Esophagus muscularis mucosa (tissue), 4 donors: ENCODE data around the gene NOL6. TPM values are rescaled to one million over a fixed set of nuclear protein-coding genes. Genes with fewer than 3 reads are reported as not detected.

Experiments
- DNase-seq: peaks from one replicate; pipeline ENCODE4 v3.0.0-alpha.2; 2017; ENCODE audit errors: extremely low spot score
- H3K27ac ChIP-seq, 4 donors: fragments of 200-600 bp; sonication (generic); replicated peaks in 1 of 4; 1 replicate in 3 of 4; 2 replicates in 1 of 4; pipeline ENCODE4 v1.5.1; 2016 to 2019; ENCODE audit warnings: mild to moderate bottlenecking in 1 of 4
- H3K27me3 ChIP-seq, 4 donors: fragments of 200-600 bp; sonication (generic); one replicate each; pipeline versions ENCODE4 v1.5.1 to v1.6.0; 2016 to 2019
- H3K36me3 ChIP-seq, 4 donors: fragments of 200-600 bp; sonication (generic); one replicate each; pipeline ENCODE4 v1.5.1; 2016 to 2019
- H3K4me1 ChIP-seq, 4 donors: fragments of 200-600 bp; sonication (generic); one replicate each; pipeline ENCODE4 v1.5.1; 2016 to 2019
- H3K4me3 ChIP-seq, 4 donors: fragments of 200-600 bp; sonication (generic); 1 replicate in 2 of 4; 2 replicates in 2 of 4; pipeline ENCODE4 v1.5.1; 2016 to 2019; ENCODE audit warnings: mild to moderate bottlenecking in 4 of 4, moderate library complexity in 1 of 4
- H3K9me3 ChIP-seq, 4 donors: fragments of 200-600 bp; sonication (generic); 1 replicate in 3 of 4; 2 replicates in 1 of 4; pipeline ENCODE4 v1.5.1; 2016 to 2019
- CTCF ChIP-seq, 3 experiments: fragments of 200-600 bp in 2 of 3; fragments of 450-650 bp in 1 of 3; sonication (generic) in 2 of 3; IDR thresholded peaks; one replicate each; pipeline ENCODE4 v1.5.1; 2017 to 2019; ENCODE audit warnings: antibody characterized with exemption in 3 of 3, mild to moderate bottlenecking in 2 of 3, moderate library complexity in 1 of 3
- EP300 ChIP-seq: sonication (generic); formaldehyde crosslinking; IDR thresholded peaks from one replicate; pipeline ENCODE4 v1.6.1; 2017; ENCODE audit warnings: antibody characterized with exemption
- POLR2A ChIP-seq: fragments of 450-650 bp; IDR thresholded peaks from one replicate; pipeline ENCODE4 v1.6.1; 2017; ENCODE audit warnings: antibody characterized with exemption, moderate library complexity, mild to moderate bottlenecking, low read depth
- POLR2AphosphoS5 ChIP-seq, 2 donors: sonication (generic); formaldehyde crosslinking; IDR thresholded peaks; one replicate each; pipeline ENCODE4 v1.6.1; 2017; ENCODE audit warnings: antibody characterized with exemption in 2 of 2
- WGBS: methylation state at CpG from one replicate; pipeline ENCODE4 v1.1.5; 2018; 5-methylcytosine and 5-hydroxymethylcytosine counted together
- intact Hi-C: fragments of 100-400 bp; cut with DNase I; formaldehyde crosslinking; loops from one replicate; pipeline ENCODE4 v1.15.1; 2023
- total RNA-seq, 4 donors: library from RNA; depleted of rRNA; stranded (reverse); fragments of >200 nt; gene quantifications; one replicate each; pipeline versions ENCODE4 v1.1.0 to v1.2.1, GENCODE V29; 2016

NOL6 gene
- total RNA-seq, 4 donors from 2014 or later, result 12.7 to 21.0 (median 16.5) TPM

- peak; percentile 87 for DNase-seq
- no peaks in the 10 kb centered on the region for H3K4me1 ChIP-seq
- H3K36me3 ChIP-seq, result peaks cover 0 to 3% (median 0%) of the 10 kb centered on the region in 4 donors
- no peak overlapping the region for H3K4me3 ChIP-seq
- H3K27ac ChIP-seq, result no peak overlapping the region
- TF ChIP-seq POLR2A (no peak), CTCF (IDR thresholded peaks at IDR 0.05) (no peak), POLR2AphosphoS5 (IDR thresholded peaks at IDR 0.05) (no peak), EP300 (no peak)
- no peaks in the 10 kb centered on the region for H3K9me3 ChIP-seq
- no peaks in the 10 kb centered on the region for H3K27me3 ChIP-seq
- intact Hi-C loops, result no loop called here
- WGBS, result 96% methylated on average over 6 of the region's 6 CpGs
These were observed 7.3 kb upstream of the NOL6 start for GRCh38 chr9:33480976-33481375.

- 83% methylated on average over 2 of the region's 2 CpGs for WGBS
These were observed 6.4 kb upstream of the NOL6 start for GRCh38 chr9:33480106-33480505.

GRCh38 chr9:33476503-33476902 lies 2.8 kb upstream of the NOL6 start:
- intact Hi-C loops, result loop anchor here (10.0 kb wide), 1 partner anchor 192 kb away; no protein-coding TSS in a partner anchor
- no peak for TF ChIP-seq EP300
- no peak for TF ChIP-seq CTCF (IDR thresholded peaks at IDR 0.05)
- TF ChIP-seq POLR2AphosphoS5 (IDR thresholded peaks at IDR 0.05), result no peak
- TF ChIP-seq POLR2A, result no peak

More at GRCh38 chr9:33480106-33480505, 6.4 kb upstream of the NOL6 start:
- Histone ChIP-seq H3K27me3 (no peaks in the 10 kb centered on the region), H3K27ac (no peak overlapping the region), H3K36me3 (peaks cover 0 to 3% (median 0%) of the 10 kb centered on the region in 4 donors), H3K4me3 (no peak overlapping the region), H3K9me3 (no peaks in the 10 kb centered on the region), H3K4me1 (no peaks in the 10 kb centered on the region)
- DNase-seq, result peak; percentile 53
- intact Hi-C loops, result no loop called here
- TF ChIP-seq CTCF (IDR thresholded peaks at IDR 0.05), result no peak
- TF ChIP-seq EP300, result no peak

GRCh38 chr9:33475357-33475756 lies 1.6 kb upstream of the NOL6 start:
- TF ChIP-seq POLR2A (no peak), CTCF (IDR thresholded peaks at IDR 0.05) (no peak), POLR2AphosphoS5 (IDR thresholded peaks at IDR 0.05) (no peak), EP300 (no peak)
- no peak overlapping the region for H3K4me3 ChIP-seq
- no peak overlapping the region for H3K27ac ChIP-seq
- intact Hi-C loops, result loop anchor here (10.0 kb wide), 1 partner anchor 191 kb away; no protein-coding TSS in a partner anchor
- WGBS, result 91% methylated on average over 1 of the region's 1 CpG
- no peaks in the 10 kb centered on the region for H3K9me3 ChIP-seq
- H3K36me3 ChIP-seq, result peaks cover 14 to 22% (median 17%) of the 10 kb centered on the region in 4 donors
- peak; percentile 8 for DNase-seq
- H3K27me3 ChIP-seq, result no peaks in the 10 kb centered on the region
- H3K4me1 ChIP-seq, result peaks cover 16 to 29% (median 20%) of the 10 kb centered on the region in 4 donors

More at GRCh38 chr9:33476503-33476902, 2.8 kb upstream of the NOL6 start:
- no peak overlapping the region for H3K27ac ChIP-seq
- 95% methylated on average over 10 of the region's 10 CpGs for WGBS
- DNase-seq, result no peak
- H3K9me3 ChIP-seq, result no peaks in the 10 kb centered on the region
- peaks cover 16 to 25% (median 20%) of the 10 kb centered on the region in 4 donors for H3K4me1 ChIP-seq
- H3K27me3 ChIP-seq, result no peaks in the 10 kb centered on the region
- H3K36me3 ChIP-seq, result peaks cover 4 to 10% (median 8%) of the 10 kb centered on the region in 4 donors
- H3K4me3 ChIP-seq, result no peak overlapping the region
